HCT116 (cell line): ENCODE data around the gene CLCA2. TPM values are rescaled to one million over a fixed set of nuclear protein-coding genes. Genes with fewer than 3 reads are reported as not detected.

Source experiments
- ATAC-seq: fragments of 200-7000 bp; cut with Tn5 transposase; 2 replicates; pipeline ENCODE4 v1.9.1; 2020; ENCODE audit warnings: mild to moderate bottlenecking, moderate library complexity
- BruUV-seq: library from RNA; stranded (reverse); fragments of 400-500 nt; replicated peaks from 2 replicates; lab custom pipeline; 2021; lab: Mats Ljungman, UMichigan
- CTCF ChIA-PET: fragments of 300-600 bp; sonication (Branson Sonifier 250); formaldehyde crosslinking; loops from one replicate; lab custom pipeline; 2021; ENCODE audit warnings: antibody characterized with exemption; lab: Charles Lee
- POLR2A ChIA-PET: fragments of 300-600, 350-600 bp; sonication (Branson Sonifier 250); formaldehyde crosslinking; loops from one replicate; lab custom pipeline; 2021; ENCODE audit warnings: antibody characterized with exemption; lab: Charles Lee
- RAD21 ChIA-PET, 2 experiments: fragments of 300-600 bp; sonication (Branson Sonifier 250); formaldehyde crosslinking; loops; one replicate each; lab custom pipeline; 2023; ENCODE audit warnings: low total read pairs in 2 of 2; ENCODE audit not compliant: uncharacterized antibody in 2 of 2, unreplicated experiment in 2 of 2, low non-redundant PET in 1 of 2; lab: Charles Lee
- DNase-seq: peaks from one replicate; pipeline ENCODE4 v3.0.0-alpha.2; 2010; ENCODE audit warnings: low read depth, low spot score
- H2AFZ ChIP-seq: fragments of 200-600 bp; shearing (Covaris generic), sonication (generic); 2 replicates; pipeline ENCODE4 v1.6.1; 2017; ENCODE audit warnings: low read depth, mixed run types, mixed read lengths, antibody characterized with exemption, low read length; ENCODE audit not compliant: poor library complexity, severe bottlenecking
- H3K27ac ChIP-seq: 2 replicates; pipeline ENCODE4 v1.5.1; 2012; ENCODE audit warnings: low read depth, low read length
- H3K27me3 ChIP-seq: fragments of 200-600 bp; sonication (generic); 2 replicates; pipeline ENCODE4 v1.6.1; 2016; ENCODE audit warnings: mixed run types, low read length, mixed read lengths; ENCODE audit not compliant: insufficient read depth
- H3K36me3 ChIP-seq, 2 experiments: fragments of 200-500 bp in 1 of 2; fragments of 200-600 bp in 1 of 2; sonication (Bioruptor generic) in 1 of 2; sonication (generic) in 1 of 2; 2 replicates each; pipeline versions ENCODE4 v1.5.1 to v1.6.1; 2014 to 2016; ENCODE audit warnings: low read length in 2 of 2, inconsistent platforms in 1 of 2, mixed read lengths in 1 of 2, mixed run types in 1 of 2; ENCODE audit not compliant: insufficient read depth in 2 of 2, control insufficient read depth in 1 of 2
- H3K4me1 ChIP-seq, 2 experiments: fragments of 200-600 bp in 1 of 2; sonication (generic) in 1 of 2; 2 replicates each; pipeline versions ENCODE4 v1.5.1 to v1.6.1; 2012 to 2017; ENCODE audit warnings: low read length in 2 of 2, inconsistent platforms in 1 of 2, mild to moderate bottlenecking in 1 of 2, mixed read lengths in 1 of 2, mixed run types in 1 of 2, moderate library complexity in 1 of 2; ENCODE audit not compliant: insufficient read depth in 2 of 2, control insufficient read depth in 1 of 2
- H3K4me2 ChIP-seq: fragments of 200-600 bp; sonication (generic); 2 replicates; pipeline ENCODE4 v1.6.1; 2017; ENCODE audit warnings: mixed run types, low read length, mixed read lengths
- H3K4me3 ChIP-seq, 2 experiments: fragments of 200-600 bp in 1 of 2; sonication (generic) in 1 of 2; replicated peaks in 1 of 2; 2 replicates each; pipeline ENCODE4 v1.5.1; 2011 to 2016; ENCODE audit warnings: low read length in 2 of 2, control low read depth in 1 of 2, low read depth in 1 of 2, mild to moderate bottlenecking in 1 of 2, mixed read lengths in 1 of 2, mixed run types in 1 of 2
- H3K79me2 ChIP-seq: fragments of 200-600 bp; sonication (generic); 2 replicates; pipeline ENCODE4 v1.6.1; 2017; ENCODE audit warnings: mild to moderate bottlenecking, mixed run types, low read length, moderate library complexity, mixed read lengths; ENCODE audit not compliant: insufficient read depth
- H3K9ac ChIP-seq: fragments of 200-600 bp; sonication (generic); 2 replicates; pipeline ENCODE4 v1.6.1; 2016; ENCODE audit warnings: low read length, mixed read lengths
- H3K9me2 ChIP-seq: fragments of 200-600 bp; sonication (generic), shearing (Covaris generic); 2 replicates; pipeline ENCODE4 v1.6.1; 2017; ENCODE audit warnings: mixed run types, mild to moderate bottlenecking, moderate library complexity; ENCODE audit not compliant: insufficient read depth
- H3K9me3 ChIP-seq, 2 experiments: fragments of 200-500 bp in 1 of 2; fragments of 200-600 bp in 1 of 2; sonication (Bioruptor generic) in 1 of 2; sonication (generic) in 1 of 2; 2 replicates each; pipeline ENCODE4 v1.6.1; 2014 to 2017; ENCODE audit warnings: low read length in 2 of 2, mixed read lengths in 2 of 2, inconsistent platforms in 1 of 2, low read depth in 1 of 2, mild to moderate bottlenecking in 1 of 2, mixed run types in 1 of 2, moderate library complexity in 1 of 2; ENCODE audit not compliant: control insufficient read depth in 1 of 2, insufficient read depth in 1 of 2
- H4K20me1 ChIP-seq: fragments of 200-600 bp; sonication (generic), shearing (Covaris generic); 2 replicates; pipeline ENCODE4 v1.6.1; 2017; ENCODE audit warnings: mixed run types, mild to moderate bottlenecking, moderate library complexity; ENCODE audit not compliant: insufficient read depth
- ATF3 ChIP-seq: IDR thresholded peaks from 2 replicates; pipeline ENCODE4 v1.6.1; 2012
- CBX3 ChIP-seq: IDR thresholded peaks from 2 replicates; pipeline ENCODE4 v1.6.1; 2012; ENCODE audit warnings: low read depth
- ELF1 ChIP-seq: IDR thresholded peaks from 2 replicates; pipeline ENCODE4 v1.6.1; 2012; ENCODE audit warnings: low read depth, borderline replicate concordance
- EZH2 ChIP-seq: fragments of 200-600 bp; sonication (generic); IDR thresholded peaks from 2 replicates; pipeline ENCODE4 v1.6.1; 2017; ENCODE audit warnings: antibody characterized with exemption, mixed run types
- EZH2phosphoT487 ChIP-seq: fragments of 200-600 bp; IDR thresholded peaks from 2 replicates; pipeline ENCODE4 v1.6.1; 2018; ENCODE audit warnings: antibody characterized with exemption, borderline replicate concordance
- JUND ChIP-seq: IDR thresholded peaks from 2 replicates; pipeline ENCODE4 v1.6.1; 2012
- MAX ChIP-seq: IDR thresholded peaks from 2 replicates; pipeline ENCODE4 v1.6.1; 2012
- POLR2AphosphoS5 ChIP-seq: IDR thresholded peaks from 2 replicates; pipeline ENCODE4 v1.6.1; 2011; ENCODE audit warnings: mild to moderate bottlenecking, low read depth, low read length, moderate library complexity
- SIN3A ChIP-seq: IDR thresholded peaks from 2 replicates; pipeline ENCODE4 v1.6.1; 2012; ENCODE audit warnings: low read depth
- SP1 ChIP-seq: IDR thresholded peaks from 2 replicates; pipeline ENCODE4 v1.6.1; 2012; ENCODE audit warnings: low read depth
- TCF7L2 ChIP-seq: IDR thresholded peaks from 2 replicates; pipeline ENCODE4 v1.7.0; 2011; ENCODE audit warnings: borderline replicate concordance, inconsistent platforms; ENCODE audit not compliant: insufficient read depth, insufficient read length; ENCODE audit errors: extremely low read depth
- YY1 ChIP-seq: IDR thresholded peaks from 2 replicates; pipeline ENCODE4 v1.6.1; 2011; ENCODE audit warnings: low read length, low read depth, moderate library complexity, mild to moderate bottlenecking; ENCODE audit not compliant: insufficient replicate concordance; ENCODE audit errors: extremely low read depth
- ZBTB33 ChIP-seq: IDR thresholded peaks from 2 replicates; pipeline ENCODE4 v1.6.1; 2011; ENCODE audit warnings: mild to moderate bottlenecking, low read length, moderate library complexity; ENCODE audit not compliant: insufficient replicate concordance; ENCODE audit errors: extremely low read depth
- ZFX ChIP-seq: fragments of 450-650 bp; IDR thresholded peaks from 2 replicates; pipeline ENCODE4 v1.6.1; 2017
- ZNF274 ChIP-seq: fragments of 200-500 bp; sonication (Bioruptor generic); IDR thresholded peaks from 2 replicates; pipeline ENCODE4 v1.6.1; 2014; ENCODE audit warnings: mild to moderate bottlenecking, low read depth, low read length, inconsistent platforms
- intact Hi-C: fragments of 100-400 bp; cut with micrococcal nuclease; formaldehyde crosslinking; loops from 2 replicates; pipeline ENCODE4 v1.10.0; 2022
- total RNA-seq: library from RNA; stranded (reverse); gene quantifications from one replicate; pipeline ENCODE4 v1.2.1, GENCODE V29; 2021; ENCODE audit not compliant: unreplicated experiment
- TF ChIP-seq, protein P1 (sequence below), 3 experiments: fragments of 200-600 bp in 1 of 3; sonication (generic) in 1 of 3; IDR thresholded peaks in 2 of 3; conservative IDR thresholded peaks in 1 of 3; 2 replicates each; pipeline ENCODE4 v1.5.1; 2012 to 2017; ENCODE audit warnings: low read depth in 2 of 3, low read length in 2 of 3, antibody characterized with exemption in 1 of 3, borderline replicate concordance in 1 of 3, control low read depth in 1 of 3, mild to moderate bottlenecking in 1 of 3, mixed read lengths in 1 of 3, mixed run types in 1 of 3, moderate library complexity in 1 of 3; ENCODE audit not compliant: insufficient read depth in 1 of 3

Gene CLCA2
- total RNA-seq, 1 experiment from 2014 or later: not detected

DNA sequence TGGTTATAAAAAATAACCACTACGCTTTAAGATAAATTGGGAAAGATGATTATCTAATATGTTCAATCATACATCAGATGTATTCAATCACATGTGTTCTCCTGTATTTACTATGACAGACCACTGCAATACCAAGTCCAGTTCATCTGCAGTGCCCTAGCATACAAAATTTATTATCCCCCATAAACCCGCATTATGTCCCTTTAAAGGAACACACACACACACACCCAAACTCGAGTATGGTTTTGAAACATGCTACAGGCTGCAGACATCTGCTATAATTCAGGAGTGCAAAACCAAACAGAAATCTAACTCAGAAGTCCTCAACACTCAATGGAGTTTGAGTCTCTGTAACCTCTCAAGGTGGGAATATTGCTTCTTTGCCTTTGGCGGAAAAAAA is 42.7 kb upstream of the CLCA2 start:
- ChIA-PET POLR2A (no interaction called here), CTCF (no interaction called here), RAD21 (no interaction called here)
- no peak for ATAC-seq
- Histone ChIP-seq H3K27ac (no peak overlapping the region), H2AFZ (no peak overlapping the region), H3K4me2 (no peak overlapping the region), H4K20me1 (no peaks in the 10 kb centered on the region), H3K9me2 (no peaks in the 10 kb centered on the region), H3K36me3 (peaks cover 0 to 3% of the 10 kb centered on the region in 2 experiments; a peak in 2 of 4 replicates), H3K4me3 (no peak overlapping the region), H3K27me3 (no peaks in the 10 kb centered on the region), H3K79me2 (no peaks in the 10 kb centered on the region), H3K9ac (no peak overlapping the region), H3K4me1 (no peaks in the 10 kb centered on the region), H3K9me3 (peaks cover 4 to 8% of the 10 kb centered on the region in 2 experiments; a peak in 2 of 4 replicates)
- TF ChIP-seq CBX3: no peak
- TF ChIP-seq ATF3: no peak
- TF ChIP-seq ZFX: no peak
- intact Hi-C loops: loop anchor here (2.0 to 10.0 kb wide), 3 partner anchors 128 to 704 kb away; no protein-coding TSS in a partner anchor
- BruUV-seq: no TSS peak
- DNase-seq: no peak

DNA sequence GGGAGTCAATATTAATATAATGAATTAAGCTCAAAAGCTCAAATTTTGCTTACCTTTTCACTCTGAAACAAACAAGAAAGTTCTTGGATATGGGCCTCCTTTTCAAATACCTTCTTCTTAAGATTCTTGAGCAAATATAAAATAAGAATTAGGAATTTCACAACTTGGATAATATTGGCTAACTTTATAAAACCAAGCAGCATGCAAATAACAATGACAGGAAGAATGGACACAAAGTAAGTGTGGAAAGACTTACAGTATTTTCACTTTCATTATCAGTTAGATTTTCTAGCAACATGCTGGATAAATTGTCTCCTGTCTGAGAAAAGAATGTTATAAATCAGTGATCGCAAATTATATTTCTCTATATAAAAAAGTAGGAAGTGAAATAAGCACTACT is 41.1 kb upstream of the CLCA2 start:
- no peaks in the 10 kb centered on the region for H3K27me3 ChIP-seq
- no peak overlapping the region for H3K4me2 ChIP-seq
- RAD21 ChIA-PET: no interaction called here
- no TSS peak for BruUV-seq
- no peak overlapping the region for H3K27ac ChIP-seq
- no peak for ATAC-seq
- DNase-seq: no peak
- intact Hi-C loops: loop anchor here (5.0 to 10.0 kb wide), 2 partner anchors 304 to 702 kb away; no protein-coding TSS in a partner anchor
- no peaks in the 10 kb centered on the region for H3K4me1 ChIP-seq
- H3K9me2 ChIP-seq: no peaks in the 10 kb centered on the region
- peaks cover 0 to 3% of the 10 kb centered on the region in 2 experiments; a peak in 1 of 4 replicates for H3K36me3 ChIP-seq
- CTCF ChIA-PET: no interaction called here
- no peak overlapping the region for H2AFZ ChIP-seq
- H3K4me3 ChIP-seq: no peak overlapping the region
- no peaks in the 10 kb centered on the region; the same call in 1 of the 2 replicates for H3K79me2 ChIP-seq
- POLR2A ChIA-PET: no interaction called here
- H3K9me3 ChIP-seq: 0 out of 4 replicates have a peak, but pooled peaks cover 0 to under 1% of the 10 kb centered on the region in 2 experiments
- no peaks in the 10 kb centered on the region for H4K20me1 ChIP-seq
- no peak overlapping the region for H3K9ac ChIP-seq
- TF ChIP-seq EZH2 (no peak), MAX (no peak), EZH2phosphoT487 (no peak), ELF1 (no peak), POLR2AphosphoS5 (no peak), TCF7L2 (no peak), SP1 (no peak), ZBTB33 (no peak), ZFX (no peak), YY1 (no peak), ATF3 (no peak), JUND (no peak), SIN3A (no peak), ZNF274 (no peak)
- TF ChIP-seq, protein P1, sequence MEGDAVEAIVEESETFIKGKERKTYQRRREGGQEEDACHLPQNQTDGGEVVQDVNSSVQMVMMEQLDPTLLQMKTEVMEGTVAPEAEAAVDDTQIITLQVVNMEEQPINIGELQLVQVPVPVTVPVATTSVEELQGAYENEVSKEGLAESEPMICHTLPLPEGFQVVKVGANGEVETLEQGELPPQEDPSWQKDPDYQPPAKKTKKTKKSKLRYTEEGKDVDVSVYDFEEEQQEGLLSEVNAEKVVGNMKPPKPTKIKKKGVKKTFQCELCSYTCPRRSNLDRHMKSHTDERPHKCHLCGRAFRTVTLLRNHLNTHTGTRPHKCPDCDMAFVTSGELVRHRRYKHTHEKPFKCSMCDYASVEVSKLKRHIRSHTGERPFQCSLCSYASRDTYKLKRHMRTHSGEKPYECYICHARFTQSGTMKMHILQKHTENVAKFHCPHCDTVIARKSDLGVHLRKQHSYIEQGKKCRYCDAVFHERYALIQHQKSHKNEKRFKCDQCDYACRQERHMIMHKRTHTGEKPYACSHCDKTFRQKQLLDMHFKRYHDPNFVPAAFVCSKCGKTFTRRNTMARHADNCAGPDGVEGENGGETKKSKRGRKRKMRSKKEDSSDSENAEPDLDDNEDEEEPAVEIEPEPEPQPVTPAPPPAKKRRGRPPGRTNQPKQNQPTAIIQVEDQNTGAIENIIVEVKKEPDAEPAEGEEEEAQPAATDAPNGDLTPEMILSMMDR (IDR thresholded peaks at IDR 0.05 in 2 of 3, conservative IDR thresholded peaks at IDR 0.05 in 1 of 3; ENCODE audit: borderline replicate concordance in 1 of 3, insufficient read depth in 1 of 3, low read depth in 2 of 3, low read length in 2 of 3): no peak
